PFSK-1 (cell line): ENCODE data around the gene TPST1.

Experiments
- FOXP2 ChIP-seq: optimal IDR thresholded peaks from 2 replicates; pipeline ENCODE3; 2011; ENCODE audit warnings: borderline replicate concordance, control low read depth, inconsistent platforms; ENCODE audit not compliant: insufficient read depth; ENCODE audit errors: extremely low read length, extremely low read depth
- POLR2AphosphoS5 ChIP-seq: IDR thresholded peaks from 2 replicates; pipeline ENCODE4 v1.6.1; 2012; ENCODE audit warnings: low read depth, mild to moderate bottlenecking, control low read depth, low read length, moderate library complexity
- SIN3A ChIP-seq: IDR thresholded peaks from 2 replicates; pipeline ENCODE4 v1.6.1; 2012; ENCODE audit warnings: mild to moderate bottlenecking, low read length, moderate library complexity, borderline replicate concordance; ENCODE audit not compliant: insufficient read depth
- TAF1 ChIP-seq: IDR thresholded peaks from 2 replicates; pipeline ENCODE4 v1.6.1; 2012; ENCODE audit warnings: low read length, control low read depth, borderline replicate concordance; ENCODE audit not compliant: insufficient read depth
- TF ChIP-seq, protein P1 (sequence below), 2 experiments: IDR thresholded peaks; 2 replicates each; pipeline versions ENCODE4 v1.6.1 to v1.8.0; 2011 to 2012; ENCODE audit warnings: low read depth in 2 of 2, low read length in 2 of 2, control low read depth in 1 of 2, inconsistent platforms in 1 of 2, mild to moderate bottlenecking in 1 of 2, moderate library complexity in 1 of 2; ENCODE audit not compliant: insufficient read depth in 1 of 2

TPST1 gene

DNA sequence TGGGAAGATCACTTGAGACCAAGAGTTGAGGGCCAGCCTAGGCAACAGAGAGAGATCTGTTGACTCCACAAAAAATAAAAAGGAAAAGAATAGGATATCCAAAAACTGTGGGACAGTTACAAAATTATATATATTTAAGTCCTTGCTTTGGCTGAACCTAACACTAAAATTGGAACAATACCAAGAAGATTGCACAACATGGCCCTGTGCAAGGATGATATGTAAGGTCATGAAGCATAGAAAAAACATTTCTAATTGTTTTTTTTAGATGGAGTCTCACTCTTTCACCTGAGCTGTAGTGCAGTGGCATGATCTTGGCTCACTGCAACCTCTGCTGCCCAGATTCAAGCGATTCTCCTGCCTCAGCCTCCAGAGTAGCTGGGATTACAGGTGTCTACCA is 139.0 kb downstream of the TPST1 start:
- TF ChIP-seq, protein P1, sequence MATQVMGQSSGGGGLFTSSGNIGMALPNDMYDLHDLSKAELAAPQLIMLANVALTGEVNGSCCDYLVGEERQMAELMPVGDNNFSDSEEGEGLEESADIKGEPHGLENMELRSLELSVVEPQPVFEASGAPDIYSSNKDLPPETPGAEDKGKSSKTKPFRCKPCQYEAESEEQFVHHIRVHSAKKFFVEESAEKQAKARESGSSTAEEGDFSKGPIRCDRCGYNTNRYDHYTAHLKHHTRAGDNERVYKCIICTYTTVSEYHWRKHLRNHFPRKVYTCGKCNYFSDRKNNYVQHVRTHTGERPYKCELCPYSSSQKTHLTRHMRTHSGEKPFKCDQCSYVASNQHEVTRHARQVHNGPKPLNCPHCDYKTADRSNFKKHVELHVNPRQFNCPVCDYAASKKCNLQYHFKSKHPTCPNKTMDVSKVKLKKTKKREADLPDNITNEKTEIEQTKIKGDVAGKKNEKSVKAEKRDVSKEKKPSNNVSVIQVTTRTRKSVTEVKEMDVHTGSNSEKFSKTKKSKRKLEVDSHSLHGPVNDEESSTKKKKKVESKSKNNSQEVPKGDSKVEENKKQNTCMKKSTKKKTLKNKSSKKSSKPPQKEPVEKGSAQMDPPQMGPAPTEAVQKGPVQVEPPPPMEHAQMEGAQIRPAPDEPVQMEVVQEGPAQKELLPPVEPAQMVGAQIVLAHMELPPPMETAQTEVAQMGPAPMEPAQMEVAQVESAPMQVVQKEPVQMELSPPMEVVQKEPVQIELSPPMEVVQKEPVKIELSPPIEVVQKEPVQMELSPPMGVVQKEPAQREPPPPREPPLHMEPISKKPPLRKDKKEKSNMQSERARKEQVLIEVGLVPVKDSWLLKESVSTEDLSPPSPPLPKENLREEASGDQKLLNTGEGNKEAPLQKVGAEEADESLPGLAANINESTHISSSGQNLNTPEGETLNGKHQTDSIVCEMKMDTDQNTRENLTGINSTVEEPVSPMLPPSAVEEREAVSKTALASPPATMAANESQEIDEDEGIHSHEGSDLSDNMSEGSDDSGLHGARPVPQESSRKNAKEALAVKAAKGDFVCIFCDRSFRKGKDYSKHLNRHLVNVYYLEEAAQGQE (IDR thresholded peaks at IDR 0.05; ENCODE audit: insufficient read depth in 1 of 2, low read depth in 2 of 2, low read length in 2 of 2): no peak
- TF ChIP-seq POLR2AphosphoS5 (no peak), SIN3A (no peak), FOXP2 (no peak), TAF1 (no peak)

GRCh38 chr7:66348531-66348930 is 143.4 kb downstream of the TPST1 start:
- no peak for TF ChIP-seq POLR2AphosphoS5
- TF ChIP-seq SIN3A: no peak
- no peak for TF ChIP-seq TAF1
- TF ChIP-seq FOXP2: no peak
- TF ChIP-seq, protein P1 (IDR thresholded peaks at IDR 0.05; ENCODE audit: insufficient read depth in 1 of 2, low read depth in 2 of 2, low read length in 2 of 2): no peak

GRCh38 chr7:66348959-66349358 is 143.8 kb downstream of the TPST1 start:
- TF ChIP-seq, protein P1 (IDR thresholded peaks at IDR 0.05; ENCODE audit: insufficient read depth in 1 of 2, low read depth in 2 of 2, low read length in 2 of 2): no peak
- TF ChIP-seq TAF1: no peak
- no peak for TF ChIP-seq FOXP2
- no peak for TF ChIP-seq POLR2AphosphoS5
- TF ChIP-seq SIN3A: no peak

DNA sequence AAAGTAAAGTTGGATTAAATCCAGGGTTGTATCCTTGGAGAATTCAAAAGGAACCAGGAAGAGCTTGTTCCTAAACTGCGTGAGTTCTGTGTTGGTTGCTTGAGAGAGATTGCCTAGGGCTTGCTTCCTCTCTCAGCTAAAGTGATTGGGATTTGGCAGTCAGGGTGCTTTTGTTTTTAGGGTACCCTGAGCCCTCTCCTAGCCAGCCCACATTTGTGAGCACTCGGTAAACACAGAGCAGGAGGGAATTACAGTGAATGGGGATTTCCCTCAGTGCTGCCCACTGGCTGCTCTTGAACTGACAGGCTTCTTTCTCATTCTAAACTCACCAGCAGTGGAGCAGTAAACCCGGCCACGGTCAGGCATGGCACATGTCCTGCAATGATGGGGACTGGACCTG is 146.9 kb downstream of the TPST1 start:
- no peak for TF ChIP-seq FOXP2
- TF ChIP-seq, protein P1 (IDR thresholded peaks at IDR 0.05; ENCODE audit: insufficient read depth in 1 of 2, low read depth in 2 of 2, low read length in 2 of 2): no peak
- no peak for TF ChIP-seq TAF1
- TF ChIP-seq SIN3A: no peak
- no peak for TF ChIP-seq POLR2AphosphoS5

GRCh38 chr7:66353547-66353946 is 148.4 kb downstream of the TPST1 start:
- TF ChIP-seq POLR2AphosphoS5 (no peak), FOXP2 (peak; percentile 63)
